ENCODE measurements around the gene FAM111A.

- TF ChIP-seq CTCF (IDR thresholded peaks at IDR 0.05; ENCODE audit: borderline replicate concordance, extremely low read depth, low read length, poor library complexity, severe bottlenecking): no peak
- no peak for TF ChIP-seq EZH2 (IDR thresholded peaks at IDR 0.05; ENCODE audit: borderline replicate concordance, low read depth, low read length, severe bottlenecking)
These were observed 4.0 kb upstream of the FAM111A start for GRCh38 chr11:59138643-59139042.

Measured in DND-41 (cell line).